ENCODE data around the gene MAST4. TPM values are rescaled to one million over a fixed set of nuclear protein-coding genes. Genes with fewer than 3 reads are reported as not detected.

MAST4 gene
- total RNA-seq, 1 experiment from 2014 or later, result 26.5 TPM

- Mint-ChIP-seq H3K4me3 (ENCODE audit: unreplicated experiment) (peak overlapping the region; percentile 15), H3K27ac (ENCODE audit: low read depth, unreplicated experiment) (peak overlapping the region; percentile 83), H3K27me3 (ENCODE audit: insufficient read depth, unreplicated experiment) (no peaks in the 10 kb centered on the region), H3K4me1 (ENCODE audit: insufficient read depth, unreplicated experiment) (peaks cover 39% of the 10 kb centered on the region), H3K36me3 (ENCODE audit: insufficient read depth, unreplicated experiment) (peaks cover 41% of the 10 kb centered on the region), H3K9me3 (ENCODE audit: unreplicated experiment) (peaks cover 8% of the 10 kb centered on the region)
- BruUV-seq (replicated peaks), result no TSS peak
- TF ChIP-seq CTCF (IDR thresholded peaks at IDR 0.05; ENCODE audit: unreplicated experiment), result no peak
- ChIA-PET CTCF (interaction anchor here (0.9 to 1.4 kb wide), 6 partner anchors 10 to 73 kb away, joined by 3 to 4 read pairs (median 3); no protein-coding TSS in a partner anchor), POLR2A (interaction anchor here (0.6 to 2.7 kb wide), 13 partner anchors 9 to 231 kb away, joined by 3 to 23 read pairs (median 5); no protein-coding TSS in a partner anchor)
- peak; percentile 49 for DNase-seq (ENCODE audit: unreplicated experiment)
- intact Hi-C loops (cut with micrococcal nuclease), result loop anchor here (5.0 kb wide), 1 partner anchor 53 kb away; no protein-coding TSS in a partner anchor
These were observed 463.7 kb downstream of the MAST4 start for GRCh38 chr5:67059744-67060490.

GRCh38 chr5:67061511-67061910, 465.3 kb downstream of the MAST4 start:
- ChIA-PET CTCF (no interaction called here), POLR2A (interaction anchor here (0.9 to 2.7 kb wide), 3 partner anchors 40 to 57 kb away, joined by 3 to 23 read pairs (median 5); no protein-coding TSS in a partner anchor)
- H3K4me3 Mint-ChIP-seq (ENCODE audit: unreplicated experiment), result peak overlapping the region; percentile 7
- peaks cover 8% of the 10 kb centered on the region for H3K9me3 Mint-ChIP-seq (ENCODE audit: unreplicated experiment)
- H3K27ac Mint-ChIP-seq (ENCODE audit: low read depth, unreplicated experiment), result peak overlapping the region; percentile 46
- BruUV-seq (replicated peaks), result no TSS peak
- H3K27me3 Mint-ChIP-seq (ENCODE audit: insufficient read depth, unreplicated experiment), result no peaks in the 10 kb centered on the region
- peaks cover 29% of the 10 kb centered on the region for H3K36me3 Mint-ChIP-seq (ENCODE audit: insufficient read depth, unreplicated experiment)
- no peak for TF ChIP-seq CTCF (IDR thresholded peaks at IDR 0.05; ENCODE audit: unreplicated experiment)
- H3K4me1 Mint-ChIP-seq (ENCODE audit: insufficient read depth, unreplicated experiment), result peaks cover 45% of the 10 kb centered on the region
- no peak for DNase-seq (ENCODE audit: unreplicated experiment)
- intact Hi-C loops (cut with micrococcal nuclease), result loop anchor here (5.0 kb wide), 1 partner anchor 54 kb away; no protein-coding TSS in a partner anchor

- DNase-seq (ENCODE audit: unreplicated experiment), result peak; percentile 32
- no TSS peak for BruUV-seq (replicated peaks)
- Mint-ChIP-seq H3K9me3 (ENCODE audit: unreplicated experiment) (peaks cover 8% of the 10 kb centered on the region), H3K4me3 (ENCODE audit: unreplicated experiment) (no peak overlapping the region), H3K4me1 (ENCODE audit: insufficient read depth, unreplicated experiment) (peaks cover 45% of the 10 kb centered on the region), H3K36me3 (ENCODE audit: insufficient read depth, unreplicated experiment) (peaks cover 22% of the 10 kb centered on the region), H3K27ac (ENCODE audit: low read depth, unreplicated experiment) (peak overlapping the region; percentile 57), H3K27me3 (ENCODE audit: insufficient read depth, unreplicated experiment) (no peaks in the 10 kb centered on the region)
- no peak for TF ChIP-seq CTCF (IDR thresholded peaks at IDR 0.05; ENCODE audit: unreplicated experiment)
- POLR2A ChIA-PET, result interaction anchor here (0.6 to 1.4 kb wide), 6 partner anchors 48 to 236 kb away, joined by 3 to 6 read pairs (median 4); no protein-coding TSS in a partner anchor
- CTCF ChIA-PET, result no interaction called here
- intact Hi-C loops (cut with micrococcal nuclease), result loop anchor here (5.0 kb wide), 1 partner anchor 56 kb away; no protein-coding TSS in a partner anchor
These were observed 466.9 kb downstream of the MAST4 start for GRCh38 chr5:67063055-67063454.

GRCh38 chr5:67063791-67064190, 467.6 kb downstream of the MAST4 start:
- TF ChIP-seq CTCF (IDR thresholded peaks at IDR 0.05; ENCODE audit: unreplicated experiment), result no peak
- ChIA-PET CTCF (interaction anchor here (0.9 kb wide), 1 partner anchor 251 kb away, joined by 3 read pairs; no protein-coding TSS in a partner anchor), POLR2A (interaction anchor here (0.7 to 1.4 kb wide), 4 partner anchors 49 to 237 kb away, joined by 3 to 5 read pairs (median 4); no protein-coding TSS in a partner anchor)
- Mint-ChIP-seq H3K4me1 (ENCODE audit: insufficient read depth, unreplicated experiment) (peaks cover 39% of the 10 kb centered on the region), H3K27ac (ENCODE audit: low read depth, unreplicated experiment) (peak overlapping the region; percentile 57), H3K36me3 (ENCODE audit: insufficient read depth, unreplicated experiment) (peaks cover 24% of the 10 kb centered on the region), H3K4me3 (ENCODE audit: unreplicated experiment) (no peak overlapping the region), H3K27me3 (ENCODE audit: insufficient read depth, unreplicated experiment) (no peaks in the 10 kb centered on the region), H3K9me3 (ENCODE audit: unreplicated experiment) (peaks cover 8% of the 10 kb centered on the region)
- BruUV-seq (replicated peaks), result no TSS peak
- intact Hi-C loops (cut with micrococcal nuclease), result loop anchor here (5.0 kb wide), 1 partner anchor 56 kb away; no protein-coding TSS in a partner anchor
- peak; percentile 77 for DNase-seq (ENCODE audit: unreplicated experiment)
